GM21529 (cell line): ENCODE data around the gene SPIB.
"Not testable (repeated sequence)": the region's sequence is repeated elsewhere in the genome, so short reads cannot be mapped to it uniquely, and the experiment has no call there.

ENCODE experiments used
- ATAC-seq: cut with Tn5 transposase; IDR thresholded peaks from one replicate; pipeline ENCODE4 v1.9.1; 2021; ENCODE audit not compliant: unreplicated experiment

Gene SPIB

DNA sequence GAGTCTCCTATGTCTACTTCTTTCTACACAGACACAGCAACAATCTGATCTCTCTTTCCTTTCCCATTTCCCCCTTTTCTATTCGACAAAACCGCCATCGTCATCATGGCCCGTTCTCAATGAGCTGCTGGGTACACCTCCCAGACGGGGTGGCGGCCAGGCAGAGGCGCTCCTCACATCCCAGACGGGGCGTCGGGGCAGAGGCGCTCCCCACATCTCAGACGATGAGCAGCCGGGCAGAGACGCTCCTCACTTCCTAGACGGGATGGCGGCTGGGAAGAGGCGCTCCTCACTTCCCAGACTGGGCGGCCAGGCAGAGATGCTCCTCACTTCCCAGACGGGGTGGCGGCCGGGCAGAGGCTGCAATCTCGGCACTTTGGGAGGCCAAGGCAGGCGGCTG, 27.8 kb upstream of the SPIB start:
- ATAC-seq: not testable (repeated sequence)

GRCh38 chr19:50392759-50393158, 26.0 kb upstream of the SPIB start:
- ATAC-seq: no peak

DNA sequence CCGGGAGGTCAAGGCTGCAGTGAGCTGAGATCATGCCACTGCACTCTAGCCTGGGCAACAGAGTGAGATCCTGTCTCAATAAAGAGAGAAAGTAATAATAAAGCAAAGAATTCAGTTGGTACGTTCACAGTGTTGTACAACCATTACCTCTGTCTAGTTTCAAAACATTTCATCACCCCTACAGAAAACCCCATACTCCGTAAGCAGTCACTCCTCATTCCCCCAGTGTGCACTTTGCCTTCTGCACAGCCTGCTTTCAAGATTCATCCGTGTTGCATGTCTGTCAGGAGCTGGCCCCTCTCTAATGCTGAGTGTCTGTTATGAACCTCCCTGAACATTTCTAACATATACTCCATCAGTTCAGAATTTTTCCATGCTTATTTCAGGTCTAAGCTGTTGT, 25.1 kb upstream of the SPIB start:
- no peak for ATAC-seq

DNA sequence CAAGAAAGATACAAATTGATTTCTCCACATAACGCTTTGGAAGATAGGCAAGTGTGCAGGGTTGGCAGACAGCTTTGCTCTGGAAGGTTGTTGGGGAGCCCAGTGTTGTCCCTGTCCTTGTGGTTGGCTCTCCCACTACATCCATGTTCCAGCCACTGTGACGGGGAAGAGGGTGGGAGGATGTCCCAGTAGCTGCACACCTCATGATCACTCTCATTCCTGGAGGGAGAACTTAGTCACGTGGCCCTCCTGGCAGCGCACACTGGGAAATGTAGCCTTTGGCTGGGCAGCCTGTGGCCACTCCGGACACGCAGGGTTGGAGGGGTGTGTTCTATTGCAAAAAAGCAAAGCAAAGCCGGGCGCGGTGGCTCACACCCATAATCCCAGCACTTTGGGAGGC, 24.7 kb upstream of the SPIB start:
- no peak for ATAC-seq

- no peak for ATAC-seq
Observed at GRCh38 chr19:50398675-50399367, 19.9 kb upstream of the SPIB start.

- ATAC-seq: no peak
Observed at GRCh38 chr19:50399368-50399745, 19.4 kb upstream of the SPIB start.

GRCh38 chr19:50401605-50402450, 16.9 kb upstream of the SPIB start:
- no peak for ATAC-seq

GRCh38 chr19:50402544-50403301, 16.0 kb upstream of the SPIB start:
- ATAC-seq: no peak

DNA sequence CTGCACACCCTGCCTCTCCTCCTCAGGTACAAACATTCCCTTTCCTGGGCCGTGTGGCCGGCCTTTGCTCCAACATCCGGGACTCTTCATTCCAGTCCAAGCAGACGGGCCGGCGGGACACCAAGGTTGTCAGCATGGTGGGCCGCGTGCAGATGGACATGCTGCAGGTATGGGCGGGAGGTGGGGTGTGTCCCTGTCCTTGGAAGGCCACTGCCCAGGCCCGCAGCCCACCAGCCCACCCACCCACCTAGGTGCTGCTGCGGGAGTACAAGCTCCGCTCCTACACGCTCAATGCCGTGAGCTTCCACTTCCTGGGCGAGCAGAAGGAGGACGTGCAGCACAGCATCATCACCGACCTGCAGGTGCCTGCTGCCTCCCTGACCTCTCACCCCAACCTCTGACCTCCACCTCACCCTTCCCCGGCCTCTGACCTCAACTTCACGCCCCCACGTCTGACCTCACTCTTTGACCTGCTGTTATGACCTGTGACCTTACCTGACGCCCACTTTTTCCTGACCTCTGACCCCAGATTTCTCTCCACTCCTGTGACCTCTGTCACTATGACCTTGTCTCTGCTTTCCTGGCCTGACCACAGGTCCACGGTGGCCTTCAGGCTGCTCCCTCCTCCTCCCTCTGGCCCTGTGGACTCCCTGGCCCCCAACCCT, 12.4 kb upstream of the SPIB start:
- ATAC-seq: no peak

GRCh38 chr19:50406829-50407228, 11.9 kb upstream of the SPIB start:
- ATAC-seq: no peak

DNA sequence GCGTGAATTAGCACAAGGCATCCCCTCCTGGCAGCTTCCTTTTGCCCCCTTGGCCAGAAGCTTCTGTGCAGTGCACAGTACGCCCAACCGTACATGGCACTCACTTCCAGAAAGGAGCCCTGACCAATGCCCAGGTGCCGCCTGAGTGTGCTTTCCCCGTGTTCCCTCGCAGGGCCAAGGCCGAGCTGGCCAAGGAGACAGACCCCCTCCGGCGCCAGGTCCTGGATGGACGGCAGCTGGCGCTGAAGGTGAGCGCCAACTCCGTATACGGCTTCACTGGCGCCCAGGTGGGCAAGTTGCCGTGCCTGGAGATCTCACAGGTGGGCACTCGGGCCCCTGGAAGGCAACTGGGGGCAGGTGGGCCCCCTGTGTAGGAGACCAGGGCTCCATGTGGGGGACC, 9.4 kb upstream of the SPIB start:
- no peak for ATAC-seq

DNA sequence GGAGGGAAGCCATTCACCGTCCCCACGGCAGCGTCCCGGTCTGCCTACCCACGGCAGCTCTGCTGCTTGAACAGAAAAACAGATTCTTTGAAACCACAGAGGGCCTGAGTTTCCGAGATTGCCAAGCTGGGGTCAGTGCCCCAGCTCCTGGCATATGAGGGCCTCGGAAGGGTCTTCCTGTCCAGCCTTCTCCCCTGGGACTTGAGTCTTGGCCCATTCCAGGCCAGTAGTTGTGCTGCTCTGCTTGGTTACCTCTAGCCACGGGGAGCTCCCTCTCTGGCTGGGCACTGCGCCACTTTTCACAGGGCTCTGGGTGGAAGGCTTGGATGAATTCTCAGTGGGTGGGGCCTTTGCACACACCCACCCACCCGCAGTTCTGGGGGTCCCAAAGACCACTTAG, 8.6 kb upstream of the SPIB start:
- no peak for ATAC-seq

GRCh38 chr19:50412419-50412818, 6.3 kb upstream of the SPIB start:
- ATAC-seq: no peak

- no peak for ATAC-seq
Observed at GRCh38 chr19:50413096-50413495, 5.6 kb upstream of the SPIB start.

DNA sequence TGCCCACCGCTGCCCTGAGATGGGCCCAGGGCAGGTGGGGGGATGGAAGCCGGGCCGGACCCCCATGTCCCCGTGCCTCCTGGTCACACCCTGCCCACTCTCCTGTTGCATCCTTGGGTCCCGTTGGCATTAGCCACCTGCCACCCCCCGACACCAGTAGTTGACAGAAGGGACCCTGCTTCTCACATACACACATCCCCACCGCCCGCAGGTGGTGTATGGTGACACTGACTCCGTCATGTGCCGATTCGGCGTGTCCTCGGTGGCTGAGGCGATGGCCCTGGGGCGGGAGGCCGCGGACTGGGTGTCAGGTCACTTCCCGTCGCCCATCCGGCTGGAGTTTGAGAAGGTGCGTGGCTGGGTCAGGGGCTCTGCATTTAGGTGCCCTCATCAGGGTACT, 5.2 kb upstream of the SPIB start:
- no peak for ATAC-seq

DNA sequence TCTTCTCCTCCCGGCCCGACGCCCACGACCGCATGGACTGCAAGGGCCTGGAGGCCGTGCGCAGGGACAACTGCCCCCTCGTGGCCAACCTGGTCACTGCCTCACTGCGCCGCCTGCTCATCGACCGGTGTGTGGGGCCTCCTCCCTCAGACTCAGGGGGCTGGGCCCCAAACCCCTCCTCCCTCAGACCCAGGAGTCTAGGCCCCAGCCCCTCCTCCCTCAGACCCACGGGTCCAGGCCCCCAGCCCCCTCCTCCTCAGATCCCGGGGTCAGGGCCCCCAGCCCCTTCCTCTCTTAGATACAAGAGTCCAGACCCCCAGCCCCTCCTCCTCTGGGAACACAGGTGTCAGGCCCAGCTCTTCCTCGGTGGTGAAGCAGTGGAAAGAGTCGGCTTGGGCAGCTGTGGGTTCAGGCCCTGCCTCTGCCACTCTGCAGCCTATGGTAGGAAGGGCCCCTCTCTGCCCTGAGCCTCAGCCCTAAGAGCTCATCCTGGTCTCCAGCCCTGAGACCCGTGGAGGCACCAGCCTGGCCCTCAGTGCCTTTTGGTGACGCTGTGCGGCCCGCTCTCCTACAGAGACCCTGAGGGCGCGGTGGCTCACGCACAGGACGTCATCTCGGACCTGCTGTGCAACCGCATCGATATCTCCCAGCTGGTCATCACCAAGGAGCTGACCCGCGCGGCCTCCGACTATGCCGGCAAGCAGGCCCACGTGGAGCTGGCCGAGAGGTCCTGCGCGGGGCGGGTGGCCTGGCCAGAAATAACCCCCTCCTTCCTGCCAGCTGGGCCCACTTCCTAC, 3.7 kb upstream of the SPIB start:
- ATAC-seq: peak; percentile 33

GRCh38 chr19:50415661-50416033, 3.1 kb upstream of the SPIB start:
- peak; percentile 47 for ATAC-seq

- no peak for ATAC-seq
Observed at GRCh38 chr19:50416034-50416977, 2.4 kb upstream of the SPIB start.
